Measurements from ENCODE around the gene GPATCH2L.

Gene GPATCH2L

DNA sequence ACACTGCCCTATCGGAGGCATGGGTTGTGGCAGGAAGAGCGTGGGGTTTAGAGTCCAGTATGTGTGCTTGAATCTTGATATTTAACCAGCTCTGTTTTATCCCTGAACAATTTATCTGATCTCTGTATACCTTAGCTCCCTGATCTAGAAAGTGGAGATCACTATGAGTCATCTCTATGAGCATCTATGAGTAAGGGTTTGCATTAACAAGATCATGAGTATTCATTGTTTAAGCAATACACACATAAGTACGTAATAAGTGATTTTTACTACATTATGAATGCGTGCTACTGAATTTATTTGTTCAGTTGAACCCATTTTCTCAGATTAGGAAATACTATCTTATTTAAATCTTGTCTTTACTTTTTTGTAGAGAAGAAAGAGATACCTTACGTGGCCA lies 49.4 kb downstream of the GPATCH2L start:
- DNase-seq, result no peak

GRCh38 chr14:76203086-76204001 lies 51.6 kb downstream of the GPATCH2L start:
- DNase-seq, result no peak

DNA sequence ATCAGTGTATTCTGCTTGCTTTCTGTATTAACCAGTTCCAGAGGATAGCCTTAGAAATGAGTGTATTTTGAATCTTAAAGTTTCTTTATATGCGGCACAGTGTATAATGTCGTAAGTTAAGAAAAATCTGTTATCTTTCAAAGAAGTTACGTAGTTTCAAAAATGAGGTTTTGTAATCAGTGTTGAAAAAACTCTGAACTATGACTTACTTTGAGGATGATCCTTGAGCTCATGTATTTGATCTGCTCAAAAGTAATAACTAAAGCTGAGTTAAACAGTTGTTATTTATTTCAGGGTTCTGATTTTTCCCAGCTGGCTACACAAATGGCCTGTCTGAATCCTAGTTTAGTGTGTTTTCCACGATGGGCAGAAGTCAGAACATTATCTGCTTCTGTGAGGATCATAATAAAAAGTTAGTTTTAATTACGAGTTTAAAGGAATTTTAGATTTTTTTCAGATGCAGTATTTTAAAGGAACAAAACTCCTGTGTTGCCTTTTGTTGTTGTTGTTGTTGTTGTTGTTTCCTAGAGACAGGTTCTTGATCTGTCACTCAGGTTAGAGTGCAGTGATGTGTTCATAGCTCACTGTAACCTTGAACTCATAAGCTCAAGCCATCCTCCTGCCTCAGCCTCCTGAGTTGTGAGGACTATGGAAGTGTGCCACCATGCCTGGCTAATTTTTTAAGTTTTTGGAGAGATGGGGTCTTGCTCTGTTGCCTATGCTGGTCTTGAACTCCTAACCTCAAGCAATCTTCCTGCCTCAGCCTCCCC lies 52.9 kb downstream of the GPATCH2L start:
- no peak for DNase-seq

- DNase-seq, result no peak
Measured at GRCh38 chr14:76205708-76206107, 54.0 kb downstream of the GPATCH2L start.

GRCh38 chr14:76208340-76208739 lies 56.6 kb downstream of the GPATCH2L start:
- DNase-seq, result no peak

DNA sequence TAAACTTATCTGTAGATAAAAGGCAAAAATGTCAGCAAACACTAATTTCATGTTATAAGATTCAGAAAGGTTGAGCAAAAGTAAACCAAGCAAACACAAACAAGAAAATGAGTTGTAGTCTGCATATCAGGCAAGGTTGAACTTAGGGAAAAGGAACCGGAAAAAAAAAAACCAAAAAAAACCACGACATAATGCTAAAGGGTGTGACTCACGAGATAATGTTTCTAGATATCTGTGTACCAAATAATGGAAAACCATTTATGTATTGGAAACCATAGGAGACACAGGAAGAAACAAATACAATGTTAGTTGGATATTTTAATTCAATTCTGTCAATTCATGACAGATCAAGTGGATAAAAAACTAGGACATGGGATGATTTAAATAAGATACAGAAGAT lies 60.5 kb downstream of the GPATCH2L start:
- DNase-seq, result no peak

GRCh38 chr14:76217179-76217578 lies 65.5 kb downstream of the GPATCH2L start:
- no peak for DNase-seq

GRCh38 chr14:76218662-76219061 lies 66.9 kb downstream of the GPATCH2L start:
- DNase-seq, result no peak

- DNase-seq, result no peak
Measured at GRCh38 chr14:76219873-76220272, 68.2 kb downstream of the GPATCH2L start.

DNA sequence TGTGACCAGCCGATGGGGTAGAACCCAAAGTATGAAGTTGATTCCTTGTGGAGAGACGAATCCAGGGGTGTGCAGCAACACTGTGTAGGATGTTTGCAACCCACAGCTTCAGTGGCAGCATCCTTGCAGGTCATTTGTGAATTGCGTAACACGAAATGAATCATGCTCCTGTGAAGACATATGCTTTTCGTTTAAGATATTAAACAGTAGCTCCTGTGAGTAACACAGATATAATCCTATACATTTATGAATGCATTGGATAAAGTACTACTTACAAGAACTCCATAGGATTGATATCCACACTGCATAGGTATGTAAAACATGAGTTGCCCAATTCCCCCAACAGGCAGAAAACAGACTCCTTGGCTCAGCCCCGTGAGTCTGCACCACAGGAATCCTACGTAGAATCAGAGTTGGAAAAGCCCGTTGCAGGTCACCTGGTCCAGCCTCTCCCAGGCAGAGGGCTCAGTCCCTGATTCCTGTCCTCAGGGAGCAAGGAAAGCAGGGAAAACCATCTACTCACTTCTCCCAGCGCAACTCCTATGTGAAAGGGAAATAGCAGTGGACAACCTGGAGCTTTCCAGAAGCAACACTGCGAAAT lies 75.8 kb downstream of the GPATCH2L start:
- no peak for DNase-seq

- DNase-seq, result no peak
Measured at GRCh38 chr14:76228138-76228537, 76.4 kb downstream of the GPATCH2L start.

GRCh38 chr14:76232800-76233199 lies 81.1 kb downstream of the GPATCH2L start:
- no peak for DNase-seq

GRCh38 chr14:76235628-76236027 lies 83.9 kb downstream of the GPATCH2L start:
- no peak for DNase-seq

GRCh38 chr14:76236172-76237130 lies 84.7 kb downstream of the GPATCH2L start:
- peak; percentile 16 to 44 for DNase-seq

- DNase-seq, result no peak
Measured at GRCh38 chr14:76237349-76237990, 85.7 kb downstream of the GPATCH2L start.

GRCh38 chr14:76245097-76245496 lies 93.4 kb downstream of the GPATCH2L start:
- DNase-seq, result no peak

DNA sequence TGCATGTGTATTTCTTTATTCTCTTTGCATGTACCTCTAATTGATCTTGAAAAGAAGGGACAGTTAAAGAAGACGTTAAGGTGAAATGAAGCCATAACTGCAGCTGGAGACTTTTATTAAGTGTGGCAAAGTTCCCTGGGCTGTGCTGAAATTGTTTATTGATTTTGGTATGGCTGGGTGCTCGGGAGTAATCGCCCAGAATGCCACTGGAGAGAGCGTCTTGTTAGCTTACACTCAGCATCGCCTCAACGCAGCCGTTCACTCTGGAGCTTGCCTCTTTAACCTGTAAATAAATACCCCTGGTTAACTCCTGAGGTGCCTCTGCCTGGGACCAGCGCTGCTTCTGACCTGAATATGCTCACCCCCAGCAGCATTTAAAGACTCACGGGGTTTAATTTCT lies 98.6 kb downstream of the GPATCH2L start:
- DNase-seq, result no peak

GRCh38 chr14:76252471-76252870 lies 100.7 kb downstream of the GPATCH2L start:
- DNase-seq, result no peak

GRCh38 chr14:76253111-76253510 lies 101.4 kb downstream of the GPATCH2L start:
- DNase-seq, result no peak

DNA sequence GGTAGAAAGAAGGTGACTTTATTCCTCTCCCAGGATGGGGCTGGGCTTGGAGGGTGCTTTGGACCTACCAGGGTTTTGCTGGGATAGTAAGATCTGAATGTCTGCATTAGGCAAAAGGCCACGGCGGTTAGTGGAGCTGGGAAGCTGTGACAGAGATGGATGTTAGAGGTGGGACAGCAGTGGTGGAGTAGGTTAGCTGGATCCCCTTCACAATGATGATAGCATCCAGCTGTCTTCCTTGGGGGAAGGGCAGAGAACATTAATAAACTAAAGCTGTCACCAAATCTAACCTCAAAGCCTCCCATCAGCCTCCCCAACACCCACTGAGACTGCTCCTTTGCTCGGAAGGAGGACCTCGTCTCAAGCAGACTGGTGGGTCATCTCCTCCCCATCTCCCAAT lies 104.8 kb downstream of the GPATCH2L start:
- no peak for DNase-seq

DNA sequence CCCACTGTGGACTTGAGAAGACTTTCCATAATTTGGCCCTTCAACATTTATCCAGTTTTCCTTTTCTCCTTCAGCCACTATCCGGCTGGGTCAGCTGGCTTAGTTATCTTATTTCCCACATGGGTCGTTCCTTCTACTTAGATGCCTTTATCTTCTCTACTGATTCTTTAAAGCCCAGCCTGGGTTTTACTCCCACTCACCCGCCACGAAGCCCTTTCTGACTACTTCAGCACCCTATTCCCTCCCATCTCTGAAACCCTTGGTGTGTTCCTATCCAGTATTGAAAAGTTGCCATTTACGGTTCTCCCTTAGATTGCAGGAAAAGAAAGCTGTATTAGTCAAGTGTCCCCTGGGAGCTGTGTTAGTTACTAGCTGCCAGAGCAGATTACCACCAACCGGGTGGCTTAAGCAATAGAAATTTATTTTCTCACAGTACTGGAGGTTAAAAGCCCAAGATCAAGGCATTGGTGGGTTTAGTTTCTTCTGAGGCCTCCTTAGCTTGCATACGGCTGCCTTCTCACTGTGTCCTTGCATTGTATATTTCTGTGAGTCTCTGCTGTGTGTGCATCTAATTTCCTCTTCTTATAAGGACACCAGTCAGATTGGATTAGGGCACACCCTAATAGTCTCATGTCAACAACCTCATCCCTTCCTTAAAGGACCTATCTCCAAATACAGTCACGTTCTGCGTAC lies 105.5 kb downstream of the GPATCH2L start:
- no peak for DNase-seq

Measured in Kasumi-1 (cell line).